AG04449 (cell line): Measurements from ENCODE around the gene JHY.
A peak's percentile ranks its signal among the peaks of the same experiment; 100 is the strongest.

ENCODE experiments used
- CTCF ChIA-PET: fragments of 350-600 bp; formaldehyde crosslinking; extraction: SDS; loops from one replicate; lab custom pipeline; 2021; ENCODE audit warnings: antibody characterized with exemption; lab: Yijun Ruan, JAX
- POLR2A ChIA-PET: fragments of 400-600, 350-600 bp; formaldehyde crosslinking; extraction: SDS; loops from one replicate; lab custom pipeline; 2020; ENCODE audit warnings: antibody characterized with exemption, inconsistent platforms; lab: Yijun Ruan, JAX
- DNase-seq: peaks from one replicate; pipeline ENCODE4 v3.0.0-alpha.2; 2010; ENCODE audit warnings: low read depth, low spot score
- H3K4me3 ChIP-seq: 2 replicates; pipeline ENCODE4 v1.5.1; 2011; ENCODE audit warnings: low read depth, mild to moderate bottlenecking, control low read depth, low read length
- CTCF ChIP-seq: IDR thresholded peaks from one replicate; pipeline ENCODE4 v1.5.1; 2011; ENCODE audit warnings: mild to moderate bottlenecking, moderate library complexity, low read length, control low read depth, inconsistent platforms; ENCODE audit not compliant: insufficient read depth; ENCODE audit errors: missing control alignments

JHY gene

DNA sequence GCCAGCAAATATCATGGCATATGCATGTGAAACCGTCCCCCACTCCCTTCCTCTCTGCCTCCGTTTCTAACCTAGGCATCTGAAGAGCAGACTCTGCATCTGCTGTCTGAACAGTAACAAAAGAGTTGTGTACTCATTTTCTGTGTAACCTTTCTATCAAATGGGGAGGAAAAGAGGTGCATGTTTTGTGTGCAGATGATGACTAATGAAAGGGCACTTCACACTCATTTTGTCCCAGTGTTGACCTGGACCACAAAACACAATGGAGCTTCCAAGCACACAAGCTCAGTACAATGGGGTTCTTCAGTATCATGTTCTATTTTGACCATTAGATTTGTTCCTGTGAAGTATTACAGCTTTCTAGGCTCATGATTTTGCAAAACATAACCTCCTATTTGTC is 13.0 kb downstream of the JHY start:
- DNase-seq: no peak
- TF ChIP-seq CTCF: no peak
- POLR2A ChIA-PET: no interaction called here
- CTCF ChIA-PET: interaction anchor here (0.7 to 1.4 kb wide), 3 partner anchors 32 to 159 kb away, joined by 3 read pairs; no protein-coding TSS in a partner anchor
- H3K4me3 ChIP-seq: no peak overlapping the region

GRCh38 chr11:122897606-122898210 is 15.1 kb downstream of the JHY start:
- peak; percentile 28 for DNase-seq
- ChIA-PET POLR2A (no interaction called here), CTCF (no interaction called here)
- no peak for TF ChIP-seq CTCF
- H3K4me3 ChIP-seq: no peak overlapping the region

DNA sequence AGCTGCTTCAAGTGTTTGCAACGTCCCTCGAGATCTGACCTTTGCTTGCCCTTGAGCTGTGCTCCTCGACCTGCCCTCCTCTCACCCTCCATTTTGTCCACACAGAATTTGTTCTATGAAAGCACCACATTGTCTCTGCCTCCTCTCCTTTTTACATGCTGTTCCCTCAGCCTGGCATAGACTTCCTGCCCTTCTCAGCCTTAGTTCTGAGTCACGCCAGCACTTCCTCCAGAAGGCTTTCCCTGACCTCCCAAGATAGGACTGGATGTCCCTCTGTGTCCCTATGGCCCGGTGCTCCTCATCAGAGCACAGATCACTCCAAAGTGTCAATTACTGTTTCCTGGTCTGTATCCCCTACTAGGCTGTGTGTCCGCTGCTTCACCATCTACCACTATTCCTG is 16.2 kb downstream of the JHY start:
- H3K4me3 ChIP-seq: no peak overlapping the region
- TF ChIP-seq CTCF: no peak
- CTCF ChIA-PET: interaction anchor here (0.7 to 1.0 kb wide), 3 partner anchors 35 to 122 kb away, joined by 3 read pairs; no protein-coding TSS in a partner anchor
- POLR2A ChIA-PET: no interaction called here
- no peak for DNase-seq

DNA sequence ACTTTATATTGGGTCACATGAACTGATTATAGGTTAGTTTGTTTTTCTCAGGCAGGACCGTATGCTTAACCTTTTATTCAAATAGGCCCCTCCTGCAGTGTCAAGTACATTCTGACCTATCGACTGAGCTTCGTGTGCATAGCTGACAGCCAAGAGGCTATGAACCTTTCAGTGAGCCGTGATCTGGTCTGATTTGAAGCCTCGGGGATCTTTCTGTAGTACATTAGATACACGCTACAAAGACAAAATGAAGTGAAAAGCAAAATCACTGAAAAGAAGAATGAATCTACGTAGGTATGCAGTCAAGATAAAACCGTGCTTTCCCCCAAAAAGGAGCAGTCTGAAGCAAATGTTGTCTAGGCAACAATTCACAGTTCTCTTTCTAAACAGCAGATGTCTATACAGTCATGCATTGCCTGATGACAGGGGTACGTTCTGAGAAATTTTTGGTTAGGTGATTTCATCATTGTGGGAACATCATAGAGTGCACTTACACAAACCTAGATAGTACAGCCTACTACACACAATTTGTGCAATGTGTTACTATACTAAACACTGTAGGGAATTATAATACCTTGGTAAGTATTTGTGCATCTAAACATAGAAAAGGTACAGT is 18.1 kb downstream of the JHY start:
- no peak overlapping the region for H3K4me3 ChIP-seq
- no peak for DNase-seq
- no peak for TF ChIP-seq CTCF
- POLR2A ChIA-PET: no interaction called here
- CTCF ChIA-PET: interaction anchor here (1.2 to 1.4 kb wide), 3 partner anchors 37 to 122 kb away, joined by 4 to 6 read pairs (median 4); no protein-coding TSS in a partner anchor

- no peak for DNase-seq
- ChIA-PET POLR2A (no interaction called here), CTCF (interaction anchor here (1.0 to 2.3 kb wide), 3 partner anchors 118 to 151 kb away, joined by 3 to 6 read pairs (median 3); no protein-coding TSS in a partner anchor)
- TF ChIP-seq CTCF: no peak
- no peak overlapping the region for H3K4me3 ChIP-seq
Observed at GRCh38 chr11:122902951-122903350, 20.4 kb downstream of the JHY start.

GRCh38 chr11:122910775-122911174 is 28.2 kb downstream of the JHY start:
- ChIA-PET CTCF (no interaction called here), POLR2A (no interaction called here)
- no peak overlapping the region for H3K4me3 ChIP-seq
- no peak for DNase-seq
- no peak for TF ChIP-seq CTCF
